ENCODE results near the gene PGS1. TPM values are rescaled to one million over a fixed set of nuclear protein-coding genes. Genes with fewer than 3 reads are reported as not detected.
A peak's percentile ranks its signal among the peaks of the same experiment; 100 is the strongest.

PGS1 gene
- total and polyA plus RNA-seq, 2 donors from 2014 or later: 15.6 to 65.4 TPM

DNA sequence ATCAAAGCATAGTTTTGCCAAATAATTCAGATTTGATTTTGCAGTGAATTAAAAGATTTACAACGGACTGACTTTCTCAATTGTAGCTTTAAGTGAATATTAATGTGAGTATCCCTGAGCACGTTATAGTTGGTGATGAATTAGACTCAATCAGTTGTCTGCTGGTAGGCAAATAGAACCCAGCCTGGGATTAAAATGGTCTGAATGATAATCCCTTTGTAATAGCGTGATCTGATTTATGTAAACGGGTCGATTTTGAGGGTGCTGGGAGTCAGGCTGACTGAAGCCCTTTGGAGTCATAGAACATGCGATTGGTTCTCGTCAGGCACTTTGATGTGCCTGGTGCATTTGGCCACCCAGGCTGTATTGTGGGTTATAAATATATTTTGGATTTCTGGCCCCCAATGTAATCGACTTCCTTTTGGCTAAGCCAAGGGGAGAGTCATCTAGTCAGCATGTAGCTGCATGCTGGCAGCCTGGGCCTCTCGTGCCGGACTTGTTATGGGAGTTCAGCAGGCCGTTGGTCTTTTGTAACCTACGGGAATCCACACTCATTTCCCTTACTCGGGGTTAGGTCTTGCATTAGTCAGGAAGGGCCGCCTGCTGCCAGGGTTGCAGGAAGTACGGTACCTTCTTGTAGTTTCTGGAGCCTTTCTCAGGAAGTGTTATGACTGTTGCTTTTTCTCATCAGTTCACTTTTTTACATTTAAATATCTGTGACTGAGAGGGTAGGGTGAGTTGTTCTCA, 5.4 kb downstream of the PGS1 start:
- TF ChIP-seq, protein P1, sequence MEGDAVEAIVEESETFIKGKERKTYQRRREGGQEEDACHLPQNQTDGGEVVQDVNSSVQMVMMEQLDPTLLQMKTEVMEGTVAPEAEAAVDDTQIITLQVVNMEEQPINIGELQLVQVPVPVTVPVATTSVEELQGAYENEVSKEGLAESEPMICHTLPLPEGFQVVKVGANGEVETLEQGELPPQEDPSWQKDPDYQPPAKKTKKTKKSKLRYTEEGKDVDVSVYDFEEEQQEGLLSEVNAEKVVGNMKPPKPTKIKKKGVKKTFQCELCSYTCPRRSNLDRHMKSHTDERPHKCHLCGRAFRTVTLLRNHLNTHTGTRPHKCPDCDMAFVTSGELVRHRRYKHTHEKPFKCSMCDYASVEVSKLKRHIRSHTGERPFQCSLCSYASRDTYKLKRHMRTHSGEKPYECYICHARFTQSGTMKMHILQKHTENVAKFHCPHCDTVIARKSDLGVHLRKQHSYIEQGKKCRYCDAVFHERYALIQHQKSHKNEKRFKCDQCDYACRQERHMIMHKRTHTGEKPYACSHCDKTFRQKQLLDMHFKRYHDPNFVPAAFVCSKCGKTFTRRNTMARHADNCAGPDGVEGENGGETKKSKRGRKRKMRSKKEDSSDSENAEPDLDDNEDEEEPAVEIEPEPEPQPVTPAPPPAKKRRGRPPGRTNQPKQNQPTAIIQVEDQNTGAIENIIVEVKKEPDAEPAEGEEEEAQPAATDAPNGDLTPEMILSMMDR (IDR thresholded peaks at IDR 0.05; ENCODE audit: borderline replicate concordance, extremely low read depth, insufficient read depth): no peak
- no peak for FAIRE-seq
- intact Hi-C loops (cut with DNase I): no loop called here
- Histone ChIP-seq H3K4me1 (ENCODE audit: control insufficient read depth in 2 of 3, insufficient read depth in 2 of 3, low read depth in 1 of 3, low read length in 3 of 3) (peaks cover 0 to 35% (median 35%) of the 10 kb centered on the region in 3 donors), H3K4me3 (ENCODE audit: low read length in 3 of 3) (no peak overlapping the region), H3K36me3 (ENCODE audit: control insufficient read depth in 2 of 3, insufficient read depth in 3 of 3, low read length in 3 of 3) (peaks cover 0 to 13% (median 0%) of the 10 kb centered on the region in 3 donors), H3K9me3 (ENCODE audit: control insufficient read depth in 2 of 3, insufficient read depth in 1 of 3, low read length in 3 of 3) (no peaks in the 10 kb centered on the region), H3K27me3 (ENCODE audit: control insufficient read depth, insufficient read depth, low read length) (no peaks in the 10 kb centered on the region), H3K9ac (ENCODE audit: low read length in 3 of 3) (peak overlapping the region in 1 of 3 donors; percentile 63), H3K27ac (ENCODE audit: low read depth in 2 of 2, low read length in 2 of 2) (peak overlapping the region; percentile 88 to 93)
- peak in 1 of 5 donors; percentile 95 for DNase-seq

DNA sequence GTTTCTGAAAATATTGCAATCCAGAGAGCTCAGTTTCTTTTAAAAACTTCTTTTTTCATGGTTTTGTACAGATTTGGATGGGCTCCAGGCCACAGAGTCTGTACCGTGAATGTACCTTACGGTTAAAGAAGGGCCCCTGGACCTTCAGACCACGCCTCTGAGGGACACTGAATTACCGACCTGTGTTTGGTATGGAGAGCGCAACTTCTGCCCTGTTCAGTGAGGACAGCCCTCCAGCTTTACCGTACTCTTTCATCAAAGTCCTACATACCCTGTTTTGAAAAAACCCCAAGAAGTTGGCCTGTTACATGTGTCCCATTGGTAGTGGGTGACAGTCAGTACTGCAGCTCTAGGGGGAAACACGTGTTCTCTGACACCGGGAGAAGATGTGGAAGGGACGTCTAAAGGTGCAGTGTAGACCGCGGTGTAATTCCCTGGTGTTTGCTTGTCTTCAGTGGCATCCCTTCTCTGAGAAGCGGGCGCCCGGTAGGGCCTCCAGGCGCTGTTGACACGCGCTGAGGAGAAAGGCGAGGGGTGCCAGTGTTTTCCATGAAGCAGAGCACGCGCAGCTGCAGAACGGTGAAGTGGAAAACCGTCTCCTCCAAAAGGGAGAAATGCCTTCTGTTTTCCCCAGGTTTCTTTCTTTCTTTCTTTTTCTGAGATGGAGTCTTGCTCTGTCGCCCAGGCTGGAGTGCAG, 6.2 kb downstream of the PGS1 start:
- Histone ChIP-seq H3K27ac (ENCODE audit: low read depth in 2 of 2, low read length in 2 of 2) (peak overlapping the region; percentile 87 to 93), H3K4me1 (ENCODE audit: control insufficient read depth in 2 of 3, insufficient read depth in 2 of 3, low read depth in 1 of 3, low read length in 3 of 3) (peaks cover 0 to 31% (median 30%) of the 10 kb centered on the region in 3 donors), H3K27me3 (ENCODE audit: control insufficient read depth, insufficient read depth, low read length) (no peaks in the 10 kb centered on the region), H3K36me3 (ENCODE audit: control insufficient read depth in 2 of 3, insufficient read depth in 3 of 3, low read length in 3 of 3) (peaks cover 0 to 13% (median 0%) of the 10 kb centered on the region in 3 donors), H3K4me3 (ENCODE audit: low read length in 3 of 3) (no peak overlapping the region), H3K9me3 (ENCODE audit: control insufficient read depth in 2 of 3, insufficient read depth in 1 of 3, low read length in 3 of 3) (no peaks in the 10 kb centered on the region), H3K9ac (ENCODE audit: low read length in 3 of 3) (peak overlapping the region in 2 of 3 donors; percentile 2 to 48)
- TF ChIP-seq, protein P1 (IDR thresholded peaks at IDR 0.05; ENCODE audit: borderline replicate concordance, extremely low read depth, insufficient read depth): no peak
- FAIRE-seq (no peak), DNase-seq (no peak)
- intact Hi-C loops (cut with DNase I): no loop called here

DNA sequence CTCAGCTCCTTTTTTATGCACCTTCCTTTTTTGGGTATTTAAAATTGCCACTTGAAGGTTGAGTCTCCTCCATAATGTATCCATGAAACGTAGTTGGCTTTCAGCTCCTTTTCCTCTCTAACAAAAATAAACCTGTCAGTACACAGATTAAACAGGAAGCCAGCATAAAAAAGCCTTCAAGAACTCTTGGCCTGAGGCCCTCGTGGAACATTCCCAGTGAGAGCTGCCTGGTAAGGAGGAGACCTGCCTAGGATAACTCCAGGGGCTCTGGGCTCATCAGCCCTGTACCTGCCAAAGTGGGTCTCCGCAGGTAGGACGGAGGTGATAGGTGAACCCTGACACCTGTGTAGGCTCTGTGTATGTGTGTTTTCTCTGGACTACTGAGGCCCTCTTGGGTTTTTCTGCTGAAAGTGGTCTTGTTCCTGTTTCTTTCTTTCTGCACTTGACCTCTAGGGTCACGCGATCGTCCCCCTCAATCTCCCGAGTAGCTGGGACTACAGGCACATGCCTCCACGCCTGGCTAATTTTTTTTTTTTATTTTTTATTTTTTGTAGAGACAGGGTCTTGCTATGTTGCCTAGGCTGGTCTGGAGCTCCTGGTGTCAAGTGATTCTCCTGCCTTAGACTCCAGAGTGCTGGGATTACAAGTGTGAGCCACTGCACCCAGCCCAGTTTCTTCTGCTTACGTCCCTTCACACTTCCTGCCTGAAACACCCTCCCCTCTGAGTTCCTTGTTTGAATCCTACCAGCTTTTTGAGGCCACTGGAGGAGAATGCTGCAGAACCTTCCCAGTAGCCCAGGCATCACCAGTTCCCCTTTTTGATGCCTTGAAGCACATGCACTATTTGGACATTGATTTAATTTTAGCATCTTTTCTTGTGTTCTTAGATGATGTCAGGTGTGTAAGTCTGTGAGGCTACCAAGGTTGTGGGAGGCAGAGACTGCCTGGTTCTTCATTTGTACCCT, 9.8 kb downstream of the PGS1 start:
- TF ChIP-seq, protein P1 (IDR thresholded peaks at IDR 0.05; ENCODE audit: borderline replicate concordance, extremely low read depth, insufficient read depth): no peak
- peaks cover 0 to 3% (median 0%) of the 10 kb centered on the region in 3 donors for H3K36me3 ChIP-seq (ENCODE audit: control insufficient read depth in 2 of 3, insufficient read depth in 3 of 3, low read length in 3 of 3)
- H3K9ac ChIP-seq (ENCODE audit: low read length in 3 of 3): peak overlapping the region in 2 of 3 donors; percentile 4 to 43
- peak overlapping the region; percentile 67 to 81 for H3K27ac ChIP-seq (ENCODE audit: low read depth in 2 of 2, low read length in 2 of 2)
- peak in 1 of 5 donors; percentile 79 for DNase-seq
- intact Hi-C loops (cut with DNase I): no loop called here
- no peak for FAIRE-seq
- H3K4me1 ChIP-seq (ENCODE audit: control insufficient read depth in 2 of 3, insufficient read depth in 2 of 3, low read depth in 1 of 3, low read length in 3 of 3): peaks cover 0 to 23% (median 18%) of the 10 kb centered on the region in 3 donors
- no peaks in the 10 kb centered on the region for H3K27me3 ChIP-seq (ENCODE audit: control insufficient read depth, insufficient read depth, low read length)
- no peaks in the 10 kb centered on the region for H3K9me3 ChIP-seq (ENCODE audit: control insufficient read depth in 2 of 3, insufficient read depth in 1 of 3, low read length in 3 of 3)
- H3K4me3 ChIP-seq (ENCODE audit: low read length in 3 of 3): no peak overlapping the region

All from kidney (tissue), 14 donors.